Measurements from ENCODE around the gene FAM163B.

FAM163B gene

DNA sequence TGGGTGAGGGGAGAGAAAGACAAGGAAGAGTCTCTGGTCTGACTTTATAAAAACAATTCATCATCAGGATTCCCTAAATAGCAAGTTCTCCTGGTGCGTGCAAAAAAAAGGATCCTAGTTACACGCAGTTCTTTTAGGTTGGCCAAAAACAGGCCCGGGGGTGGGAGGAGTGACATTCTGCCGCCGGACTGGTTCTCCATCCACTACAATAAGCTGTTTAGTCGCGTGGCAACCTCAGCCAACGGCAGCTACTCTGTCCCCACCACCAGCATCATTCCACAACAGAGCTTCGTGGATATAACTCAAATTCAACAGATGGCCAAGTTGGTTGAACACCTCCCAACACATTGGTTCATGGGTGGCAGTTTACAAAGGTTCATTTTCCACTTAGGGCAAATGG is 2.9 kb upstream of the FAM163B start:
- DNase-seq (ENCODE audit: low spot score) = no peak
- Histone ChIP-seq H3K4me3 (no peak overlapping the region), H3K27ac (no peak overlapping the region)
- TF ChIP-seq CTCF (IDR thresholded peaks at IDR 0.05) = no peak

GRCh38 chr9:133610845-133611244 is 1.7 kb upstream of the FAM163B start:
- Histone ChIP-seq H3K27ac (no peak overlapping the region), H3K4me3 (no peak overlapping the region)
- no peak for DNase-seq (ENCODE audit: low spot score)
- TF ChIP-seq CTCF (IDR thresholded peaks at IDR 0.05) = no peak

- no peak for TF ChIP-seq CTCF (IDR thresholded peaks at IDR 0.05)
- no peak for DNase-seq (ENCODE audit: low spot score)
- Histone ChIP-seq H3K4me3 (peak overlapping the region; percentile 50), H3K27ac (no peak overlapping the region)
Measured at GRCh38 chr9:133608889-133609288, 300 bp downstream of the FAM163B start.

DNA sequence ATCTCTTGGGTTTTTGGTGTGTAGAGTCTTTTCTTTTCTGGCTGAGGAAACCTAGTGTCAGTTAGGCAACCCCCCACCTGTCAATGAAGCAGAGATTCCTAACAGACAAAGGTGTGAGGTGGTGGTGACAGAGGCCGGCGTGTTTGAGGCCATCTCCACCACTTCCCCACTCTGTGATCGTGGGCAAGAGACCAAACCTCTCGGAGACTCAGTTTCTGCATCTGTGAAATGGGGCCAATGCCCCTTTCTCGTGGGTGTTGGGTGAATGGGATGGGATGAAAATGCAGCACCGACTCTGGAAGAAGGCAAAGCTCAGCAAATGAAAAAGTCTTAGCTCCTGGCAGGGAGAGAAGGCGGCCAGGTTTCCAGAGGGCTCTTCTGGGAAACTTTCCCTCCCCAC is 807 bp downstream of the FAM163B start:
- no peak for DNase-seq (ENCODE audit: low spot score)
- Histone ChIP-seq H3K4me3 (no peak overlapping the region), H3K27ac (no peak overlapping the region)
- no peak for TF ChIP-seq CTCF (IDR thresholded peaks at IDR 0.05)

GRCh38 chr9:133607976-133608375 is 1.2 kb downstream of the FAM163B start:
- no peak overlapping the region for H3K4me3 ChIP-seq
- DNase-seq (ENCODE audit: low spot score) = no peak
- TF ChIP-seq CTCF (IDR thresholded peaks at IDR 0.05) = no peak
- H3K27ac ChIP-seq = no peak overlapping the region

- TF ChIP-seq CTCF (IDR thresholded peaks at IDR 0.05) = no peak
- no peak overlapping the region for H3K27ac ChIP-seq
- H3K4me3 ChIP-seq = no peak overlapping the region
- no peak for DNase-seq (ENCODE audit: low spot score)
Measured at GRCh38 chr9:133607381-133607780, 1.8 kb downstream of the FAM163B start.

- Histone ChIP-seq H3K4me3 (no peak overlapping the region), H3K27ac (no peak overlapping the region)
- TF ChIP-seq CTCF (IDR thresholded peaks at IDR 0.05) = no peak
- no peak for DNase-seq (ENCODE audit: low spot score)
Measured at GRCh38 chr9:133606708-133607025, 2.5 kb downstream of the FAM163B start.

Data from coronary artery (tissue), 2 donors.